ENCODE results near the gene ERP29. TPM values are rescaled to one million over a fixed set of nuclear protein-coding genes. Genes with fewer than 3 reads are reported as not detected.
"Not testable (repeated sequence)": the region's sequence is repeated elsewhere in the genome, so short reads cannot be mapped to it uniquely, and the experiment has no call there.

Gene ERP29
- total RNA-seq, 1 donor from 2014 or later: 46.4 TPM

- Histone ChIP-seq H3K36me3 (ENCODE audit: control insufficient read depth in 3 of 3, insufficient read depth in 3 of 3, low read length in 3 of 3) (peaks cover 25 to 52% (median 52%) of the 10 kb centered on the region in 3 donors), H3K4me1 (ENCODE audit: control insufficient read depth in 3 of 3, insufficient read depth in 3 of 3, low read length in 3 of 3) (no peaks in the 10 kb centered on the region), H3K9ac (ENCODE audit: low read depth in 1 of 3, low read length in 3 of 3) (no peak overlapping the region), H3K9me3 (ENCODE audit: control insufficient read depth in 3 of 3, low read length in 3 of 3) (no peaks in the 10 kb centered on the region), H3K27ac (ENCODE audit: low read depth, low read length) (no peak overlapping the region), H3K4me3 (ENCODE audit: low read length in 3 of 3) (no peak overlapping the region), H3K27me3 (ENCODE audit: control insufficient read depth in 3 of 3, insufficient read depth in 3 of 3, low read length in 3 of 3) (no peaks in the 10 kb centered on the region)
Measured at GRCh38 chr12:112031472-112031871, 18.2 kb downstream of the ERP29 start.

- Histone ChIP-seq H3K27me3 (ENCODE audit: control insufficient read depth in 3 of 3, insufficient read depth in 3 of 3, low read length in 3 of 3) (no peaks in the 10 kb centered on the region), H3K4me3 (ENCODE audit: low read length in 3 of 3) (no peak overlapping the region), H3K9me3 (ENCODE audit: control insufficient read depth in 3 of 3, low read length in 3 of 3) (no peaks in the 10 kb centered on the region), H3K9ac (ENCODE audit: low read depth in 1 of 3, low read length in 3 of 3) (no peak overlapping the region), H3K4me1 (ENCODE audit: control insufficient read depth in 3 of 3, insufficient read depth in 3 of 3, low read length in 3 of 3) (no peaks in the 10 kb centered on the region), H3K27ac (ENCODE audit: low read depth, low read length) (no peak overlapping the region), H3K36me3 (ENCODE audit: control insufficient read depth in 3 of 3, insufficient read depth in 3 of 3, low read length in 3 of 3) (peaks cover 28 to 58% (median 57%) of the 10 kb centered on the region in 3 donors)
Measured at GRCh38 chr12:112032292-112032691, 19.1 kb downstream of the ERP29 start.

- Histone ChIP-seq H3K4me3 (ENCODE audit: low read length in 3 of 3) (no peak overlapping the region), H3K36me3 (ENCODE audit: control insufficient read depth in 3 of 3, insufficient read depth in 3 of 3, low read length in 3 of 3) (peaks cover 28 to 69% (median 69%) of the 10 kb centered on the region in 3 donors), H3K27me3 (ENCODE audit: control insufficient read depth in 3 of 3, insufficient read depth in 3 of 3, low read length in 3 of 3) (no peaks in the 10 kb centered on the region)
Measured at GRCh38 chr12:112035219-112035785, 22.1 kb downstream of the ERP29 start.

GRCh38 chr12:112036614-112037013 lies 23.4 kb downstream of the ERP29 start:
- H3K9ac ChIP-seq (ENCODE audit: low read depth in 1 of 3, low read length in 3 of 3); H3K9me3 ChIP-seq (ENCODE audit: control insufficient read depth in 3 of 3, low read length in 3 of 3); H3K4me1 ChIP-seq (ENCODE audit: control insufficient read depth in 3 of 3, insufficient read depth in 3 of 3, low read length in 3 of 3); H3K4me3 ChIP-seq (ENCODE audit: low read length in 3 of 3); H3K27ac ChIP-seq (ENCODE audit: low read depth, low read length); H3K27me3 ChIP-seq (ENCODE audit: control insufficient read depth in 3 of 3, insufficient read depth in 3 of 3, low read length in 3 of 3): not testable (repeated sequence)
- peaks cover 29 to 69% (median 69%) of the 10 kb centered on the region in 3 donors for H3K36me3 ChIP-seq (ENCODE audit: control insufficient read depth in 3 of 3, insufficient read depth in 3 of 3, low read length in 3 of 3)

More at GRCh38 chr12:112035219-112035785, 22.1 kb downstream of the ERP29 start:
- no peak overlapping the region for H3K27ac ChIP-seq (ENCODE audit: low read depth, low read length)
- no peak overlapping the region for H3K9ac ChIP-seq (ENCODE audit: low read depth in 1 of 3, low read length in 3 of 3)
- no peaks in the 10 kb centered on the region for H3K4me1 ChIP-seq (ENCODE audit: control insufficient read depth in 3 of 3, insufficient read depth in 3 of 3, low read length in 3 of 3)
- no peaks in the 10 kb centered on the region for H3K9me3 ChIP-seq (ENCODE audit: control insufficient read depth in 3 of 3, low read length in 3 of 3)

GRCh38 chr12:112046003-112046402 lies 32.8 kb downstream of the ERP29 start:
- no peak overlapping the region for H3K4me3 ChIP-seq (ENCODE audit: low read length in 3 of 3)
- no peak overlapping the region for H3K27ac ChIP-seq (ENCODE audit: low read depth, low read length)
- H3K36me3 ChIP-seq (ENCODE audit: control insufficient read depth in 3 of 3, insufficient read depth in 3 of 3, low read length in 3 of 3): peaks cover 29 to 73% (median 55%) of the 10 kb centered on the region in 3 donors
- no peak overlapping the region for H3K9ac ChIP-seq (ENCODE audit: low read depth in 1 of 3, low read length in 3 of 3)
- H3K9me3 ChIP-seq (ENCODE audit: control insufficient read depth in 3 of 3, low read length in 3 of 3): no peaks in the 10 kb centered on the region
- H3K4me1 ChIP-seq (ENCODE audit: control insufficient read depth in 3 of 3, insufficient read depth in 3 of 3, low read length in 3 of 3): no peaks in the 10 kb centered on the region
- H3K27me3 ChIP-seq (ENCODE audit: control insufficient read depth in 3 of 3, insufficient read depth in 3 of 3, low read length in 3 of 3): no peaks in the 10 kb centered on the region

GRCh38 chr12:112049351-112049750 lies 36.1 kb downstream of the ERP29 start:
- H3K4me3 ChIP-seq (ENCODE audit: low read length in 3 of 3): no peak overlapping the region
- peaks cover 34 to 75% (median 54%) of the 10 kb centered on the region in 3 donors for H3K36me3 ChIP-seq (ENCODE audit: control insufficient read depth in 3 of 3, insufficient read depth in 3 of 3, low read length in 3 of 3)
- H3K9me3 ChIP-seq (ENCODE audit: control insufficient read depth in 3 of 3, low read length in 3 of 3): no peaks in the 10 kb centered on the region
- no peaks in the 10 kb centered on the region for H3K4me1 ChIP-seq (ENCODE audit: control insufficient read depth in 3 of 3, insufficient read depth in 3 of 3, low read length in 3 of 3)
- no peak overlapping the region for H3K9ac ChIP-seq (ENCODE audit: low read depth in 1 of 3, low read length in 3 of 3)
- H3K27me3 ChIP-seq (ENCODE audit: control insufficient read depth in 3 of 3, insufficient read depth in 3 of 3, low read length in 3 of 3): no peaks in the 10 kb centered on the region
- H3K27ac ChIP-seq (ENCODE audit: low read depth, low read length): no peak overlapping the region

- Histone ChIP-seq H3K4me1 (ENCODE audit: control insufficient read depth in 3 of 3, insufficient read depth in 3 of 3, low read length in 3 of 3) (no peaks in the 10 kb centered on the region), H3K9ac (ENCODE audit: low read depth in 1 of 3, low read length in 3 of 3) (no peak overlapping the region), H3K9me3 (ENCODE audit: control insufficient read depth in 3 of 3, low read length in 3 of 3) (no peaks in the 10 kb centered on the region), H3K36me3 (ENCODE audit: control insufficient read depth in 3 of 3, insufficient read depth in 3 of 3, low read length in 3 of 3) (peaks cover 22 to 51% (median 49%) of the 10 kb centered on the region in 3 donors), H3K27me3 (ENCODE audit: control insufficient read depth in 3 of 3, insufficient read depth in 3 of 3, low read length in 3 of 3) (no peaks in the 10 kb centered on the region), H3K4me3 (ENCODE audit: low read length in 3 of 3) (no peak overlapping the region), H3K27ac (ENCODE audit: low read depth, low read length) (no peak overlapping the region)
Measured at GRCh38 chr12:112061137-112061536, 47.9 kb downstream of the ERP29 start.

GRCh38 chr12:112063273-112063672 lies 50.0 kb downstream of the ERP29 start:
- no peak overlapping the region for H3K4me3 ChIP-seq (ENCODE audit: low read length in 3 of 3)
- H3K4me1 ChIP-seq (ENCODE audit: control insufficient read depth in 3 of 3, insufficient read depth in 3 of 3, low read length in 3 of 3): no peaks in the 10 kb centered on the region
- no peaks in the 10 kb centered on the region for H3K9me3 ChIP-seq (ENCODE audit: control insufficient read depth in 3 of 3, low read length in 3 of 3)
- H3K27ac ChIP-seq (ENCODE audit: low read depth, low read length): no peak overlapping the region
- peaks cover 21 to 60% (median 55%) of the 10 kb centered on the region in 3 donors for H3K36me3 ChIP-seq (ENCODE audit: control insufficient read depth in 3 of 3, insufficient read depth in 3 of 3, low read length in 3 of 3)
- no peak overlapping the region for H3K9ac ChIP-seq (ENCODE audit: low read depth in 1 of 3, low read length in 3 of 3)
- no peaks in the 10 kb centered on the region for H3K27me3 ChIP-seq (ENCODE audit: control insufficient read depth in 3 of 3, insufficient read depth in 3 of 3, low read length in 3 of 3)

- no peaks in the 10 kb centered on the region for H3K27me3 ChIP-seq (ENCODE audit: control insufficient read depth in 3 of 3, insufficient read depth in 3 of 3, low read length in 3 of 3)
- peaks cover 27 to 62% (median 55%) of the 10 kb centered on the region in 3 donors for H3K36me3 ChIP-seq (ENCODE audit: control insufficient read depth in 3 of 3, insufficient read depth in 3 of 3, low read length in 3 of 3)
- no peak overlapping the region for H3K4me3 ChIP-seq (ENCODE audit: low read length in 3 of 3)
- no peaks in the 10 kb centered on the region for H3K4me1 ChIP-seq (ENCODE audit: control insufficient read depth in 3 of 3, insufficient read depth in 3 of 3, low read length in 3 of 3)
- no peak overlapping the region for H3K9ac ChIP-seq (ENCODE audit: low read depth in 1 of 3, low read length in 3 of 3)
- no peaks in the 10 kb centered on the region for H3K9me3 ChIP-seq (ENCODE audit: control insufficient read depth in 3 of 3, low read length in 3 of 3)
- no peak overlapping the region for H3K27ac ChIP-seq (ENCODE audit: low read depth, low read length)
Measured at GRCh38 chr12:112066566-112066965, 53.3 kb downstream of the ERP29 start.

All from skeletal muscle tissue (tissue), 4 donors.